ENCODE results near the gene LIN28A. TPM values are rescaled to one million over a fixed set of nuclear protein-coding genes. Genes with fewer than 3 reads are reported as not detected.

LIN28A gene
- total and polyA plus RNA-seq, 10 of the 15 experiments (the other 5 are each of a cell fraction or from before 2014, with no cell fraction given): 0.13 to 0.59 (median 0.30) TPM; not detected in 7

DNA sequence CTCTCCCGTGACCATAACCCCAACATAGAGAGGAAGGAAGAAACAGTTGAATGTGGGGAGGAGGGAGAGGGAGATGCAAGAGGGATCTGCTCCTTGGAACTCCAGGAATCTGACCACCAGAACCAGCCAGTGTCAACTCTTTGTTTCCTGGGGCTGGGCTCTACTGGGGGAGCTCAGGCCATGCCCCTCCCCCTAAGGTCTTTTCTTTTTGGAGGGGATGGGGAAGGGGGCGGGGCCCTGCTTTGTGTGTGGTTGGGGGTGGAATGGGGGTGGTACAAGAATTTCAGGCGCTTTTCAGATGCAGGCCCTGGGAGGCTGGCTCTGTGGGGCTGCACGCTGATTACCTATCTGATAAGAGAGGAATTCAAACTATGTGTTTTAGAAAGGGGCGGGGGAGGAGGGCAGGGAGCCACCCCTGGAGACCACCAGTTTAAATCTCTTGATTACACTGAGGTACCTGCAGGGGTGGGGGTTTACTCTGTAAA, 8.3 kb downstream of the LIN28A start:
- intact Hi-C loops (cut with micrococcal nuclease; ENCODE audit: unreplicated experiment): loop anchor here (5.0 to 10.0 kb wide), 2 partner anchors 54 to 312 kb away; no protein-coding TSS in a partner anchor
- Histone ChIP-seq H4K20me1 (ENCODE audit: control insufficient read depth, insufficient read depth) (no peaks in the 10 kb centered on the region), H3K27ac (ENCODE audit: control insufficient read depth, insufficient read depth) (no peak overlapping the region), H3K9ac (ENCODE audit: control insufficient read depth, insufficient read depth, low read length) (no peak overlapping the region), H3K27me3 (replicated peaks in 1 of 2; ENCODE audit: control insufficient read depth in 2 of 2, insufficient read depth in 2 of 2, low read length in 1 of 2) (no peaks in the 10 kb centered on the region), H3K9me3 (replicated peaks; ENCODE audit: control insufficient read depth, insufficient read depth, low read length) (no peaks in the 10 kb centered on the region), H2AFZ (ENCODE audit: control insufficient read depth, low read depth, low read length) (no peak overlapping the region), H3K36me3 (ENCODE audit: control insufficient read depth in 2 of 2, insufficient read depth in 2 of 2, low read length in 1 of 2) (no peaks in the 10 kb centered on the region), H3K4me2 (ENCODE audit: control insufficient read depth, insufficient read depth) (no peak overlapping the region), H3K4me1 (ENCODE audit: control insufficient read depth, insufficient read depth, low read length) (no peaks in the 10 kb centered on the region), H3K4me3 (no peak overlapping the region), H3K79me2 (ENCODE audit: control insufficient read depth, insufficient read depth, low read length) (no peaks in the 10 kb centered on the region)
- in situ Hi-C loops (cut with MboI): no loop called here
- ChIA-PET SMC1A (ENCODE audit: uncharacterized antibody, unreplicated experiment) (no interaction called here), CTCF (interaction anchor here (2.7 kb wide), 1 partner anchor 13 kb away, joined by 7 read pairs; the partner anchor contains the start of gene DHDDS), POLR2A (interaction anchor here (0.6 kb wide), 1 partner anchor 81 kb away, joined by 3 read pairs; no protein-coding TSS in a partner anchor), RAD21 (ENCODE audit: unreplicated experiment) (no interaction called here)
- ATAC-seq (no peak), FAIRE-seq (no peak), DNase-seq (ENCODE audit: low read depth, low spot score) (no peak)
- WGBS (ENCODE audit: insufficient coverage, insufficient replicate concordance, low lambda C conversion rate, missing lambda C conversion rate): 21% methylated on average over 4 of the region's 5 CpGs
- TF ChIP-seq SREBF1 (IDR thresholded peaks at IDR 0.05; ENCODE audit: low read length): no peak
- TF ChIP-seq NRF1 (conservative IDR thresholded peaks at IDR 0.05; ENCODE audit: low read depth, low read length): no peak
- TF ChIP-seq POLR2AphosphoS5 (IDR thresholded peaks at IDR 0.05; ENCODE audit: low read length): no peak
- no peak for TF ChIP-seq TBL1XR1 (IDR thresholded peaks at IDR 0.05; ENCODE audit: low read depth, low read length)
- no peak for TF ChIP-seq EED (IDR thresholded peaks at IDR 0.05; ENCODE audit: low read depth)
- TF ChIP-seq CBX3 (IDR thresholded peaks at IDR 0.05; ENCODE audit: borderline replicate concordance, low read depth): no peak
- TF ChIP-seq ZNF622 (IDR thresholded peaks at IDR 0.05): no peak
- TF ChIP-seq, protein P1, sequence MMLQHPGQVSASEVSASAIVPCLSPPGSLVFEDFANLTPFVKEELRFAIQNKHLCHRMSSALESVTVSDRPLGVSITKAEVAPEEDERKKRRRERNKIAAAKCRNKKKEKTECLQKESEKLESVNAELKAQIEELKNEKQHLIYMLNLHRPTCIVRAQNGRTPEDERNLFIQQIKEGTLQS (IDR thresholded peaks at IDR 0.05; ENCODE audit: borderline replicate concordance, extremely low read depth, low read depth, low read length): no peak
- no peak for TF ChIP-seq SMAD1 (IDR thresholded peaks at IDR 0.05; ENCODE audit: low read depth, partially characterized antibody)
- TF ChIP-seq, protein P2, sequence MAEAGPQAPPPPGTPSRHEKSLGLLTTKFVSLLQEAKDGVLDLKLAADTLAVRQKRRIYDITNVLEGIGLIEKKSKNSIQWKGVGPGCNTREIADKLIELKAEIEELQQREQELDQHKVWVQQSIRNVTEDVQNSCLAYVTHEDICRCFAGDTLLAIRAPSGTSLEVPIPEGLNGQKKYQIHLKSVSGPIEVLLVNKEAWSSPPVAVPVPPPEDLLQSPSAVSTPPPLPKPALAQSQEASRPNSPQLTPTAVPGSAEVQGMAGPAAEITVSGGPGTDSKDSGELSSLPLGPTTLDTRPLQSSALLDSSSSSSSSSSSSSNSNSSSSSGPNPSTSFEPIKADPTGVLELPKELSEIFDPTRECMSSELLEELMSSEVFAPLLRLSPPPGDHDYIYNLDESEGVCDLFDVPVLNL (IDR thresholded peaks at IDR 0.05; ENCODE audit: low read depth, low read length): no peak
- TF ChIP-seq PML (IDR thresholded peaks at IDR 0.05; ENCODE audit: low read length): no peak
- TF ChIP-seq, protein P3, sequence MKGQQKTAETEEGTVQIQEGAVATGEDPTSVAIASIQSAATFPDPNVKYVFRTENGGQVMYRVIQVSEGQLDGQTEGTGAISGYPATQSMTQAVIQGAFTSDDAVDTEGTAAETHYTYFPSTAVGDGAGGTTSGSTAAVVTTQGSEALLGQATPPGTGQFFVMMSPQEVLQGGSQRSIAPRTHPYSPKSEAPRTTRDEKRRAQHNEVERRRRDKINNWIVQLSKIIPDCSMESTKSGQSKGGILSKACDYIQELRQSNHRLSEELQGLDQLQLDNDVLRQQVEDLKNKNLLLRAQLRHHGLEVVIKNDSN (IDR thresholded peaks at IDR 0.05; ENCODE audit: borderline replicate concordance, extremely low read length, insufficient read depth, low read depth, low read length): no peak
- no peak for TF ChIP-seq BHLHE40 (IDR thresholded peaks at IDR 0.05; ENCODE audit: borderline replicate concordance in 1 of 2, low read depth in 2 of 2, low read length in 1 of 2)
- no peak for TF ChIP-seq TCF3 (IDR thresholded peaks at IDR 0.05; ENCODE audit: borderline replicate concordance, insufficient read depth, low read depth, low read length)
- TF ChIP-seq, protein P4, sequence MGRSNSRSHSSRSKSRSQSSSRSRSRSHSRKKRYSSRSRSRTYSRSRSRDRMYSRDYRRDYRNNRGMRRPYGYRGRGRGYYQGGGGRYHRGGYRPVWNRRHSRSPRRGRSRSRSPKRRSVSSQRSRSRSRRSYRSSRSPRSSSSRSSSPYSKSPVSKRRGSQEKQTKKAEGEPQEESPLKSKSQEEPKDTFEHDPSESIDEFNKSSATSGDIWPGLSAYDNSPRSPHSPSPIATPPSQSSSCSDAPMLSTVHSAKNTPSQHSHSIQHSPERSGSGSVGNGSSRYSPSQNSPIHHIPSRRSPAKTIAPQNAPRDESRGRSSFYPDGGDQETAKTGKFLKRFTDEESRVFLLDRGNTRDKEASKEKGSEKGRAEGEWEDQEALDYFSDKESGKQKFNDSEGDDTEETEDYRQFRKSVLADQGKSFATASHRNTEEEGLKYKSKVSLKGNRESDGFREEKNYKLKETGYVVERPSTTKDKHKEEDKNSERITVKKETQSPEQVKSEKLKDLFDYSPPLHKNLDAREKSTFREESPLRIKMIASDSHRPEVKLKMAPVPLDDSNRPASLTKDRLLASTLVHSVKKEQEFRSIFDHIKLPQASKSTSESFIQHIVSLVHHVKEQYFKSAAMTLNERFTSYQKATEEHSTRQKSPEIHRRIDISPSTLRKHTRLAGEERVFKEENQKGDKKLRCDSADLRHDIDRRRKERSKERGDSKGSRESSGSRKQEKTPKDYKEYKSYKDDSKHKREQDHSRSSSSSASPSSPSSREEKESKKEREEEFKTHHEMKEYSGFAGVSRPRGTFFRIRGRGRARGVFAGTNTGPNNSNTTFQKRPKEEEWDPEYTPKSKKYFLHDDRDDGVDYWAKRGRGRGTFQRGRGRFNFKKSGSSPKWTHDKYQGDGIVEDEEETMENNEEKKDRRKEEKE (IDR thresholded peaks at IDR 0.05): no peak
- no peak for TF ChIP-seq BMI1 (IDR thresholded peaks at IDR 0.05; ENCODE audit: borderline replicate concordance)
- TF ChIP-seq MYB (IDR thresholded peaks at IDR 0.05; ENCODE audit: borderline replicate concordance, low read depth, low read length): no peak
- no TSS peak for BruUV-seq (replicated peaks)
